Right lung (tissue), 5 donors: ENCODE results near the gene TAMALIN. TPM values are rescaled to one million over a fixed set of nuclear protein-coding genes. Genes with fewer than 3 reads are reported as not detected.

ENCODE experiments used
- DNase-seq, 2 donors: peaks; one replicate each; pipeline ENCODE4 v3.0.0-alpha.2; 2013
- polyA plus RNA-seq, 5 donors: library from polyadenylated mRNA; unstranded; fragments of 120-200 nt; gene quantifications; one replicate each; pipeline versions ENCODE4 v1.2.1 to v1.2.3, GENCODE V29; 2013; ENCODE audit warnings: inconsistent platforms in 1 of 5, low replicate concordance in 1 of 5; ENCODE audit not compliant: insufficient read length in 5 of 5, insufficient read depth in 1 of 5

The TAMALIN gene
- polyA plus RNA-seq, 5 donors: 30.2 to 41.9 (median 36.1) TPM

DNA sequence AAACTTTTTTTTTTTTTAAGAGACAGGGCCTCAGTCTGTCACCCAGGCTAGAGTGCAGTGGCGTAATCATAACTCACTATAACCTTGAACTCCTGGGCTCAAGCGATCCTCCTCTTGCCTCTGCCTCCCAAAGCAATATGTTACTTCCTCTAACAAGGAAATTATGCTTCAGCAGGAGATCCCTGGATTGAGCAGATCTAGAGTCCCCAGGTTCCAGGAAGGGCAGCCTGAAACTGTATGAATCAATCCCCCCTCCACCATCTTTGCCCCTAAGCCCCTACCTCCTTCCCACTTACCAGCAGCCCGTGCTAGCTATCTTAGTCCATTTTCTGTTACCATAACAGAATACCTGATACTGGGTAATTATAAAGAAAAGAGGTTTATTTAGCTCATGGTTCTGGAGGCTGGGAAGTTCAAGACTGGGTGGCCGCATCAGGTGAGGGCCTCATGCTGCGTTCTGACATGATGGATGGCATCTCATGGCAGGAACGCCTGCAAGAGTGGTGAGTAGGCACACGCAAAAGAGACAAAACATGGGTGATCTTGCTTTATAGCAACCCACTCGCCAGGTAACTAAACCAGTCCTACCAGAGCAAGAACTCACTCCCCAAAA, 5.0 kb downstream of the TAMALIN start:
- DNase-seq: no peak

DNA sequence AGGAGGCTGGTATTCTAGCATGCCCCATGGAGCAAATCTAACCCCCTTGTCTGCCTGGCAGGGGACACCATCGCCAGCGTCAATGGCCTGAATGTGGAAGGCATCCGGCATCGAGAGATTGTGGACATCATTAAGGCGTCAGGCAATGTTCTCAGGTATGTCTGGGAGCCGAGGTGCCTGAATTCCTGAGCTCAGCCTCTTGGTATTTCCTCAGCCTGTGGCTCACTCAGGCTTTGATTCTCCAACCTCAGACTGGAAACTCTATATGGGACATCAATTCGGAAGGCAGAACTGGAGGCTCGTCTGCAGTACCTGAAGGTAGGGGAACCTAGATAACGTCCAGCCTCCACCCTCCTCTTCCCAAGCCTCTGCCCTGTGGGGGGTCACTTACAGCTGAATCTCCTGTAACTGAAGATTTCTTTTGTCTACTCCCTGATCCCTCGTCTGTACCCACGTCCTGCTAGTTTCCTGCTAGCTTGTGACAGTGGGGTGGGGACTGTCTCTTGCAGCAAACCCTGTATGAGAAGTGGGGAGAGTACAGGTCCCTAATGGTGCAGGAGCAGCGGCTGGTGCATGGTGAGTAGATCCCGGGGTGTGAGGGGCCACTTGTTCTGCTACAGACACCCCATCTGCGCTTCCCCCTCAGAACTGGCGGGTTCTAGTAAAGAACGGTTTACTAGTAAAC, 7.0 kb downstream of the TAMALIN start:
- no peak for DNase-seq

DNA sequence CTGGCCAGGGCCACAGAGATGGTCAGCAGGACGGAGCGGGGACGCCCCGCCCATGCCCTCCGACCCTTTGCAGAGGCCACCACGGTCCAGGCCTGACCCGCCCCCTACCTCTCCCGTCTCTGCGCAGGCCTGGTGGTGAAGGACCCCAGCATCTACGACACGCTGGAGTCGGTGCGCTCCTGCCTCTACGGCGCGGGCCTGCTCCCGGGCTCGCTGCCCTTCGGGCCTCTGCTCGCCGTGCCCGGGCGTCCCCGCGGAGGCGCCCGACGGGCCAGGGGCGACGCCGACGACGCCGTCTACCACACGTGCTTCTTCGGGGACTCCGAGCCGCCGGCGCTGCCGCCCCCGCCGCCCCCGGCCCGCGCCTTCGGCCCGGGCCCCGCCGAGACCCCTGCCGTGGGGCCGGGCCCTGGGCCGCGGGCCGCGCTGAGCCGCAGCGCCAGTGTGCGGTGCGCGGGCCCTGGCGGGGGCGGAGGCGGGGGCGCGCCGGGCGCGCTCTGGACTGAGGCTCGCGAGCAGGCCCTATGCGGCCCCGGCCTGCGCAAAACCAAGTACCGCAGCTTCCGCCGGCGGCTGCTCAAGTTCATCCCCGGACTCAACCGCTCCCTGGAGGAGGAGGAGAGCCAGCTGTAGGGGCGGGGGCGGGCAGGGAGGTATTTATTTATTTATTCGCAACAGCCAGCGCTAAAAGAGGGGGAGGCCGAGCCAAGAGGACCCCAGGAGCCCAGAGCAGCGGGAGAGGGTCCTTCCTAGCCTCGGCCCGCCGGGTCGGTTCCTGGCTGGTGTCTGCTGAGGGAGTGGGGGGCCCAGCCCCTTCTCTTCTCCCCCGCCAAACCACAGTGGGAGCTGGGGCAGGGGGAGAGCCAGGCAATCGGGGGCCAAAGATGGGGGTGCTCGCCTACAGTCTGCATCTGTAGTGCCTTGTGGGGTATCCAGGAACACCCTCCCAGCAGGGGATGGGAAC, 8.1 kb downstream of the TAMALIN start:
- DNase-seq: no peak

DNA sequence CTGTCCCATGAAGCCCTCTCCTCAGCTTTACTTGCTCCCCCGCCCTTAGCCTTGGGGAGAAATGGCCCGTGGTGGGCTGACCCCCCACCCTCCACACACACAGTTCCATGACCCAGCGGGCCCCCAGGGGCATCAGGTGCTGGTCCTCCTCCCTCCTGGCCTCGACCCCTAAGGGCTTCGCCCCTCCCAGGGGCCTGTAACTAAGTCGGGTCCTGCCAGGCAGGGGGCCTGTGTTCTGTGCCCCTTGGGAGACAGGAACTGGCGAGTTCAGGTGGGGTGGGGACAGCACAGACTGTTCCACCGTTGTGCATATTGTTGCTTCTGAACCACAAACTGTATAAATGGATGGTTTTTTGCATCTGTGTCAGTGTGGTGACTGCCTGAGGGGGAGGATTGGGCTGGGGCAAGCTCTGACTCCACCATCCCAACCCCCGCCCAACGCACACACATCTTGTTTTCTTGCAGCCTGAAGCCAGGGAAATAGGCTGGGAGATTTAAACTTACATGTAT, 8.8 kb downstream of the TAMALIN start:
- DNase-seq: no peak

DNA sequence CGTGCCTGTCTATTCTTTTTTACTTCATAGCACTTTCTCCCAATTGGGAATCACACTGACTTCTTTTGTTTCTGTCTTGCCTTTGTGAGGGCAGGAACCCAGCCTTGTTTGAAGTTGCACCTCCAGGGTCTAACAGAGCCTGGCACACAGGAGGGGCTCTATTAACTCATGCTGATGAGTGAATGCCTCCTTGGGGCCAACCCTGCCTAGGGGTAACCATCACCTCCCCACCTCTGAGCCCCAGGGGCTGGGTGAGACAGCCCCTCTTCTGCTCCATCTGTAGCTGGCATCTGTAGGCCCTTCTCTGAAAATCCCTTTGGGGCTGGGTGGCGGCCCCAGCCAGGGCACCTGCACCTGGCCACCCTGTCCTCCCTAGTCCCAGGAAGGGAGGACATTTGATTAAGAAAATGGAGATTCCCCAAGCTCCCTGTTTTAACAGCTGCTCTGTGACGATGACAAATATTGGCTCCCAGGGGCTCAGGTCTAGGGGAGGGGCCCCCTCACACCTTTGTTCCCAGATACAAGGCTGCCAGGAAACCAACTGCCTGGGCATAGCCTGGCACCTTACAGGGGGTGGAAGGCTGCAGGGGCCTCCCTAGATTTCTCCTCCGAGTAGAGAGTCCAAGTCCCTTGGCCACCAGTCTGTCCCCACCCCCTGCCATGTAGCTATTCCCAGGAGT, 11.8 kb downstream of the TAMALIN start:
- no peak for DNase-seq

DNA sequence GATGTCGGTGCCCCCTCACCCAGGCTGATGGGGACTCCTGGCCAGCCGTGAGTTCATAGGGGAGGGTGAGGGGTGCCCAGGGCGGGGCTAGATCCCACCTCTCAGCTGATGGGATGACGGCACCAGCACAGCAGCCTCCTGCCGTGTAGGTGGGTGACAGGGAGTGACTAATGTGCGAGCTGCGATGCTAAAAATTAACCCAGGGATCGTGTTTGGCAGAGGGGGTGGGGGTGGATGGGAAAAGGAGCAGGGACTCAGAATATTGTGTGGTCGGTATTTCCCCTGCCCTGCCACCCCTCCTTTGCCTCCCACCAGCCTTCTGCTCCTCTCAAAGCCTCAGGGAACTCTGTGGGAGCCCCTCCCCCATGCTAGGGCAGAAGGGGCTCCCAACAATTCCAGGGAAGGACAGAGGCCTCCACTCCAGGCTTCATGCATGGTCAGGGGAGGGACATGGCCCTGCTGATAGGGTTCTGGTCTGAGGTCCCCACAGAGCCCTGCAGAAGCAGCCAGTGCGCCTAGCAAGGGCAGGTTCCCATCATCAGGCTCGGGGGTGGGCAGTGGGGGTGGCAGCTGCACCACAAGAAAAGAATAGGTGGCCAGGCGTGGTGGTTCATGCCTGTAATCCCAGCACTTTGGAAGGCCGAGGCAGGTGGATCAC, 12.5 kb downstream of the TAMALIN start:
- DNase-seq: no peak

DNA sequence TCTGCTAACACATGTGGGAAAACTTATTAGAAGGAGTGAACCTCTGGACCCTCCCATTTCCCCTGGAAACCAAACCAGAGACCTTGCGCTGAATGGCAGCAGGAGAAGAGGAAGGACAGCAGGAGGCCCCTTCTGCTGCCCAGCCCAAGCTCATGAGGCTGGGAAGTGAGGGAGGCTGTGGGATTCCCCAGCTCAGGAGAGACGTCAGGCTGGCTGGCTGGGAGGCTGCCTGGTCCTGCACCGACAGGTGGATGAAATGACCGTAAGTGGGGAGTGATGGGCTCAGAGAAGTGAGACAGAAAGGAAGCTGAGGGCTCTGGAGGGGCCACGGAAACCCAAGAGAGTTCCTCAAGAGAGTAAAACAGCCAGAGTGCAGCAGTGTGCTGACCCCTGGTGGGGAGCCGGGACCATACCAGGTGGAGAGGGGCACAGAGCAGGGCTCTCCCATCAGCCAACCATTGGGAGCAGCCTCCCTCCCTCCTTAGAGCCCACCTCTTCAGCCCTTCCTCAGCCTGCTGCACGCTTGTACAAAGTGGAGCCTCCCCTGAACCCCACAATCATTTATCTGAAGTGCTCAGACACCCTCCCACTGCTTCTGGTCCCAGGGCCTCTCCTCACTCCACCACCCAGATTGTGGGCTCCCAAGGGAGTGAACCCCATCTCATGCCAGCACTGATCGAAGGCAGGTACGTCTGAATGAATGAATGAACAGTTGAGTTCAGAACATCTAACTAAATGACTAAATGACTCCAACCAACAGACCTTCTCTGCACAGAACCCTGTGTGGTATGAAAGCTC, 14.0 kb downstream of the TAMALIN start:
- DNase-seq: no peak

DNA sequence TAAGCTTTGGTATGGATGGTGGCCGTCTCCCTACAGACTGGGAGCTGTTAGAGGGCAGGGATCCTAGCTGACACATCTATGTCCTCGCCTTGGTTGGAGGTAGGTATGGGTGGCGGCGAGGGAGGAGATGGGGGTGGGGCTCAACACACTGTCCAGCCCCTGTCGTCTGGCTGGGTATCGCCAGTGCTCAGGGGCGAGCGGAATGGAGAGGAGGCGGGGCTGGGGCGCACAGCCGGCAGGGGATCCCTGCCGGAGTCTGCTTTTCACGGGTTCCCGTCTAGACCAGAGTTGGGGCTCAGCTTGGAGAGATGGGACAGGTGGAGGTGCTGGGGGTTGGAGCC, 16.1 kb downstream of the TAMALIN start:
- DNase-seq: no peak

DNA sequence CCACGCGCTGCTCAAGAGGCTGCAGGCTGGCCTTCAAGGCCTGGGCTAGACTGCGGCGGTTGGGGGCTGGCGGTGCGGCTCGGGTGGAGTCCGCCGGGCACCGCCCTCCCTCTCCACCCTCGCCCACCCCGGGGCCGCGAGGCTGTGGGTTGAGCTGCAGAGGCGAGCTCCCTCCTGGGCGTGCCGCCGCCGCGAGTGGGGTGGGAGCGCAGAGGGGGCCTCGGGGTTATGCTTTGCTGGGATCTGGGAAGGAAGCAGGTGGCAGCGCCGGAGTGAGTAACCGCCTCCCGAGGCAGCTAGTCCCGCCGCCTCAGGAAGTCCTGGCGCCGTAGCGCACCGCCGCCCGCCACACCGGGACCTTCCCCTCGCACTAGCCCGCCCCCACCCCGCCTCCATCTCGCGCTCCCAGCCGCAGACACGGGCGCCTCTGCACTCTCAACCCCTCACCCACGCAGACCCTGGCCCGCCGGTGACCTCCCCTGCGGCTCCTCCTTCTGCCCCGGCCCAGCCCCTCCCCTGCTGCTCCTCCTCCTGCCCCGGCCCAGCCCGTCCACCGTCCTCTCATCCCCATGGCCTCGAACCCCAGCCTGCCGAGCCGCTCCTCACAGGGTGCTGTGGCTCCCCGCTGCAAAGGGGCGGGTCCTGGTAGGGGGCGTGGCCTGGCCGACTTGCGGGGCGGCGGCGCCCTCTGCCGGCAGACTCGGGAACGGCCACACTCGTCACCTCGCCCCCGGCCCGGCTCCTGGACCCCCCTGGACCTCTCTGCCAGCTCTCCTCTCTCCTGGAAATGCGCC, 16.6 kb downstream of the TAMALIN start:
- DNase-seq: no peak

DNA sequence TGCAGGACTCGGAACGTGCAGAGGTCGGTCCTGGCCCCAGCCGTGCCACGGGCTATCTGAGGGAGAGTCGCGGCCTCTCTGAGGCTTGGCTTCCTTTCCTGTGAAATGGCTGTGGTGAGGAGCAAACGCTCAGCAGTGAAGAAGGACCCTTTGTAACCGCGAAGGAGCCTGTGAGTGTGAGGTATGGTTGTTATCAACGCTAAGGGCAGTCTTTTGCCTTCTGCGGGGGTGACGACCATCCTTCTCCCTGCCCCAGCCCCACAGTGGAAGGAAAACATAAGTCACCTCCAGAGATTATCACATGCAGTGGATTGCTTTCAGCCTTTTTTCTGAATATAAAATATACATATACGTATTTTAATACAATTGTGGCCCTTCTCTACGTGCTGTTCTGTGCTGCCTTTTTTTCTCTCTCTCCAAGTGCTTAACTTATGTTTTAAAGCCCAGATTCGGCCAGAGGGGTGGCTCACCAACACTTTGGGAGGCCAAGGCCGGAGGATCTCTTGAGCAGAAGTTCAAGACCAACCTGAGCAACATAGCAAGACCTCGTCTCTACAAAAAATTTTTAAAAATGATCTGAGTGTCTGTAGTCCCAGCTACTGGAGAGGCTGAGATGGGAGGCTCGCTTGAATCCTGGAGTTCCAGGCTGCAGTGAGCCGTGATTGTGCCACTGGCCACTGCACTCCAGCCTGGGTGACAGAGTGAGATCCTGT, 17.4 kb downstream of the TAMALIN start:
- DNase-seq: no peak

DNA sequence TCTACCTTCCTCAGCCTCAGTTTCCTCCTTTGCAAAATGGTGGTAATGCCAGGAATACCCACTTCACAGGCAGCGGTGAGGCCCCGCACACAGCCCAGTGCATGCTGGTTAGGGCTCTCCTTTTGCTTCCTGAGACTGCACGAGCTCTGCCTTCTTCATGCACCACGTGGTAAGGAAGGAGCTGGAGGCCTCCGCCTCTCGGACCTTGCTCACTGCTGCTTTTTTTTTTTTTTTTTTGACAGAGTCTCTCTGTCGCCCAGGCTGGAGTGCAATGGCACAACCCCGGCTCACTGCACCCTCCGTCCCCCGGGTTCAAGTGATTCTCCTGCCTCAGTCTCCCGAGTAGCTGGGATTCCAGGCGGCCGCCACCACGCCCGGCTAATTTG, 18.1 kb downstream of the TAMALIN start:
- DNase-seq: no peak

DNA sequence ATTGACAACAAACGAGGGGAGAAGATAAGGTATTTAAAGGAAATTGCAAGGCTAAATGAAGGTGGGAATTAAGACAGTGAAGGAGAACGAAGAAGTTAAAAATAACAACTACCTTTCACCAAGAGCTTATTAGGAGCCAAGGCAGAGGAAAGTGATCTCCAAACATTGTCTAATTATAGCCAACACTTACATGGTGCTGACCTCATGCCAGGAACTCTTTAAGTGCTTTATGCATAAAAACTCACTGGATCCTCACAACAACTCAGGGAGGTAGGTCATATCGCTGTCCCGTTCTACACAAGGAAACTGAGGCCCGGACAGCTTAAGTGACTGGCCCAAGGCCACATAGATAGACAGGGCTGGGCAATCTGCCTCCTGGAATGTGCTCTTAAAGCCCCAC, 19.5 kb downstream of the TAMALIN start:
- DNase-seq: no peak

DNA sequence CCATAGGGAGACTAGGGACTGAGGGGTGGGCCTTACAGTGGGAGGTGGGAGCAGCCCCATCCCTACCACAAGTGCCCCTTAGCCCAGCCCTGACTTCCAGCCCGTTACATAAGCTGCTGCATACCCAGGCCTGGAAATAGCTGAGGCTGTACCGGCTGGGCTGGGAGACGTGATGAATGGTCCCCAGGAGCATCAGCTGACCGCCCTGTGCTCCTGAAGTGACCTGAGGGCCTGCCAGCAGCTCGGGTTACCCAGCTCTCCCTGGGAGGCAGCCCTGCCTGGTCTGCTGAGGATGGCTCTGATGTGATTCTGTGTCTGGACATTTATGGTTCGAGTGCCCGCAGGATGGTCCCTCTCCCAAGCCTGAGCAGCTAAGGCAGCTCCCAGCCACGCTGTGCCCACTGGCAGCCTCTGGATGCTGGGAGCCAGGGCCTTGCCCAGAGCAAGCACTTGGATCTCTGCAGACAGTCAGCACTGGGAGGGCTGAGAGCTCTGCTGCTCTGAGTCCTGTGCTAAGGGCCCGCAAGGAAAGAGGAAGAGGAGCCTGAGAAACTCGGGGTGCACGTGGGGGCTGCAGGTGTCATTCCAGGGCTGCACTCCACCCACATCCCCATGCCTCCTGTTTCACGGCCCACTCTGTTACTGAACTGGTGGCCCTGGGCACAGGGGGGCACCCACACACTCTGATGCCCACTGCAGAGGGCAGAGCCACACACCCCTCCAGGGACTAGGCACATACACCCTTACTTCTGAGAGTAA, 20.5 kb downstream of the TAMALIN start:
- DNase-seq: no peak

DNA sequence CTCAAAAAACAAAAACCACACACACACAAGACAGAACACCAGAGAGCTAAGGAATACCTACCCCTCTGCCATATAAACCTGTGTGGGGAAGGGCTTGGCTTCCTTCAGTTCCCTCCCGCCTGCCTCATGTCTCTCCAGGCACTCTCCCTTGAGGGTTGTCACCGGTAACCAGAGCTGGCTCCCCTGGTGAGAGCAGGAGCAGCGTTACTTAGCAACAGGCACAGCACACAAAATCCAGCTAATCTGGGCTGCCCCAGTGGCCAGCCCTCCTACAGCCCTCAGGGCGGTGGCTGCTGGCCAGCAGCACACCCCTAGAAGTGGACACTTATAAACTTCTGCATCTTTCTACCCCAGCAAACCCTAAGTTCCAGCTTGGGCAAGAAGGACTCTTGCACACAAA, 22.9 kb downstream of the TAMALIN start:
- no peak for DNase-seq

DNA sequence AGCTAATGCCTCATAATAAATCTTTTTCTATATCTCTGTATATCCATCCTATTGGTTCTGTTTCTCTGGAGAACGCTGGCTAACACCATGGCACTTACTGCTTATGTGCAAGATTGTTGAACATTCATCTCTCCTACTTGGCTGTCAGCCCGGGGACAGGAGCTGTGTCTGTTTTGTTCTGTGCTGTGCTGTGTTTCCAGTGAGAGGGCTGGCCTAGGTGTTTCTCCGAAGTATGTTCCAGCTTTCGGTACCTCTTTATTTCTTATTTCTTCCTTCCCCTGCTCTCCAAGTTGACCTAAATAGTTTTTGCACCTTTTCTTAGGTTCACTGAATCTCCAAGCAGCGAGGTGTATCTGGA, 25.7 kb downstream of the TAMALIN start:
- DNase-seq: peak; percentile 81 to 89

DNA sequence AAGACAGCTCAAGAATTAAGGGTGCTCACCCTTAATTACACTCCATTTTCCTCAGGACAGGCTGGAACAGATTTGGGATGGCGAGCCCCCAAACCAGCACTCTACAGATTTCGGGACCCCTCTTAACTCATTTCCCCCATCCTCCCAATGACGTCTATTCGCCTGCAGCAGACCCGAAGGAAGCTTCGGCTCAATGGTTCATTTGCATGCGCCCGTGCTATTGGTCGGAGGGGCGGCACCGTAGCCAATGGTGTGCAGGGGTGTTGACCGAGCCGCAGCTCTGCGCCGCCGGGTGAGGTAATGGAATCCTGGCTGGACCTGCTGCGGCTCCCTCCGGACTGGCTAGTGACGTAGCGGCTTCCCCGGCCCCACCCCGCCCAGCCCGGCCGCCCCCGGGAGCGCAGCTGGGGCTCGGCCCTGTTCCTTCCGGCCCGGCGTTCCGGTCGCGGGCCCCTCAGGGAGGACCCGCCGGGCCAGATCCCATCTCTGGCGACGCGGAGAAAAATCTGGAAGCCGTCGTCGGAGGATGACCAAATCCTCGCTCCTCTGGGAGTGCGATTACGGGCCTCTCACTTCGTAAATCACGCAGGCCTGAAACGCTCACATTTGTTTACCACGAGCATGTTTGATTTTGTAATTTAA, 26.2 kb downstream of the TAMALIN start:
- peak; percentile 94 to 96 for DNase-seq

DNA sequence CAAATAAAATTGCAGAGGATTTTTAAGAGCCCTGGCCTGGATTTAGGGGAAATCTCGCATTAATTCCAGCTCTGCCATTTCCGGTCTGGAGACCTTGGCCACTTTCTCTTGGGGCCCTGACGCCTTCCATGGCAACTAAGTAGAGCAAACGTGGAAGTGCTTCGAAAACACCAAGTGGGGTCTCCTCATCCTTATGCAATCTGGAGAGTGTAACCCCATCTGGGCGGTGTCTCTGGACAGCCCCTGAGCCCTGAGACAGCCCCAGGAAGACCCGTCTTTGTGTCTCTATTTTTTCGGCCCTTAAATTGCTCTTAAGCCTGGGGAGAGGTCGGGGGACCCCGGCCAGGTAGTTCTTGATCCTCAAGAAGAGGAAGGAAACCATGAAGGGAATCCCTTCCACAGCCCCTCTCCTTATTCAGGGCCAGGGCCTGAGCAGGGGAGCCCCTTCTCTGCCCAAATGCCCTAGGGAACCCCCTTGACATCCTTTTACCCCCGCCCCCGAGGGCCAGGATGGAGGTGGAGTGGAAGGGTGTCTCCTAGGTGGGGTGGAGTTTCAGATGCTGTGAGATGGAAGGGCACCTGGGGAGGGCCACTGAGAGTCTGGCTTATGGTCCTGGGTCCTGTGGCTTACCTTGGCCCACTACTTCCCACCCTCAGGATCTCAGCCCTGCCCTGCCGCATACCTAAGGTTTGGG, 26.8 kb downstream of the TAMALIN start:
- DNase-seq: no peak
